GM18505 (cell line): ENCODE results near the gene FGF11.

Experiments used
- ATAC-seq: cut with Tn5 transposase; IDR thresholded peaks from one replicate; pipeline ENCODE4 v1.9.1; 2021; ENCODE audit not compliant: unreplicated experiment
- POLR2A ChIP-seq: IDR thresholded peaks from 4 replicates; pipeline ENCODE4 v1.6.1; 2011; ENCODE audit warnings: borderline replicate concordance; ENCODE audit not compliant: insufficient read depth, insufficient read length; ENCODE audit errors: extremely low read depth

The FGF11 gene

DNA sequence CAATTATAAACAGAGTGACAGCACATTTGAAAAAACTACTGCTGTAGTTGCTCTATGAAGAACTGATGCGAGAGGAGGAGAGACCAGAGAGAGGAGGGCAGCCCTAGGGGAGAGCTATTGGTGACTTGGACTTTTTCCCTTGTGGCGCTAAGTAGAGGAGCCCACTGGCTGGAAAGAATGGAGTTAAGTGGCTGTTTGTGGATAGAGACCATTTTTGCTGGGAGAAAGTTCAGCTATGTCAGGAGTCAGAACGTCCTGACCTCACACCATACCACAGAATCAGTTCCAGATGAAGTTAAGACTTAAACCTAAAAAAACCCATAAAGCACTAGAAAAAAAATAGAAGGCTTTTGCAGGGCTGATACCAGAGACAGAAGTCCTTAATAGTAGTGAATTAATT, 46.9 kb downstream of the FGF11 start:
- TF ChIP-seq POLR2A: no peak
- no peak for ATAC-seq

DNA sequence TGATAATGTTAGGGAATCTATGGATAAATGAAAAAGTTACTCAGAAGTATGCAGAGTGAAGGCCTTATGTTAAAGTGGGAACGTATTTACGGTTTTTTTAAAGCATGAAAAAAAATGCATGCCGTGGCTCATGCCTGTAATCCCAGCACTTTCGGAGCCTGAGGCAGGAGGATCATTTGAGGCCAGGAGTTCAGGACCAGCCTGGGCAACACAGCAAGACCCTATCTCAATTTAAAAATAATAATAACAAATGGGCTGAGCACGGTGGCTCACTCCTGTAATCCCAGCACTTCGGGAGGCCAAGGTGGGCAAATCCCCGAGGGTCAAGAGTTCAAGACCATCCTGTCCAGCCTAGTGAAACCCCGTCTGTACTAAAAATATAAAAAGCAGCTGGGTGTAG, 50.8 kb downstream of the FGF11 start:
- TF ChIP-seq POLR2A: no peak
- no peak for ATAC-seq

DNA sequence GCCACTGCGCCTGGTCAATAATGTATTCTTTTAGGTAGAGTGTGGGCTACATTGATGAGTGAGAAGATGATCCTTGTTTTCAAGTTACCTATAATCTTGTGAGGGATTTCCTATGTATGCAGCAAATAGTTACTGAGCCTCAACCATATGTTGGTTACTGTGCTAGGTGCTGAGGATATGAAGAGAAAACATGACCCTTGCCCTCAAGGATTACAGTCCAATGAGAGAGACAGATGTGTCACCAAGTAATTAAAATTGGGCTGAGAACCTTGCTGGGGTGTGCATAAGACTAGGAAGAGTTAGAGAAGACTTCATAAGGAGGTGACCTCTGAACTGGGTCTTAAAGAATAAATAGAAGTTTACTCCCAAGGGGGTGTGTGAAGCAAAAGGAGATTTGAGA, 52.3 kb downstream of the FGF11 start:
- no peak for ATAC-seq
- no peak for TF ChIP-seq POLR2A

GRCh38 chr17:7493941-7494340, 54.6 kb downstream of the FGF11 start:
- ATAC-seq: no peak
- no peak for TF ChIP-seq POLR2A
